ENCODE data around the gene PDSS2. TPM values are rescaled to one million over a fixed set of nuclear protein-coding genes. Genes with fewer than 3 reads are reported as not detected.
A peak's percentile ranks its signal among the peaks of the same experiment; 100 is the strongest.

The PDSS2 gene, protein sequence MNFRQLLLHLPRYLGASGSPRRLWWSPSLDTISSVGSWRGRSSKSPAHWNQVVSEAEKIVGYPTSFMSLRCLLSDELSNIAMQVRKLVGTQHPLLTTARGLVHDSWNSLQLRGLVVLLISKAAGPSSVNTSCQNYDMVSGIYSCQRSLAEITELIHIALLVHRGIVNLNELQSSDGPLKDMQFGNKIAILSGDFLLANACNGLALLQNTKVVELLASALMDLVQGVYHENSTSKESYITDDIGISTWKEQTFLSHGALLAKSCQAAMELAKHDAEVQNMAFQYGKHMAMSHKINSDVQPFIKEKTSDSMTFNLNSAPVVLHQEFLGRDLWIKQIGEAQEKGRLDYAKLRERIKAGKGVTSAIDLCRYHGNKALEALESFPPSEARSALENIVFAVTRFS
- total RNA-seq = 14.6 and 19.3 TPM in 2 replicates

DNA sequence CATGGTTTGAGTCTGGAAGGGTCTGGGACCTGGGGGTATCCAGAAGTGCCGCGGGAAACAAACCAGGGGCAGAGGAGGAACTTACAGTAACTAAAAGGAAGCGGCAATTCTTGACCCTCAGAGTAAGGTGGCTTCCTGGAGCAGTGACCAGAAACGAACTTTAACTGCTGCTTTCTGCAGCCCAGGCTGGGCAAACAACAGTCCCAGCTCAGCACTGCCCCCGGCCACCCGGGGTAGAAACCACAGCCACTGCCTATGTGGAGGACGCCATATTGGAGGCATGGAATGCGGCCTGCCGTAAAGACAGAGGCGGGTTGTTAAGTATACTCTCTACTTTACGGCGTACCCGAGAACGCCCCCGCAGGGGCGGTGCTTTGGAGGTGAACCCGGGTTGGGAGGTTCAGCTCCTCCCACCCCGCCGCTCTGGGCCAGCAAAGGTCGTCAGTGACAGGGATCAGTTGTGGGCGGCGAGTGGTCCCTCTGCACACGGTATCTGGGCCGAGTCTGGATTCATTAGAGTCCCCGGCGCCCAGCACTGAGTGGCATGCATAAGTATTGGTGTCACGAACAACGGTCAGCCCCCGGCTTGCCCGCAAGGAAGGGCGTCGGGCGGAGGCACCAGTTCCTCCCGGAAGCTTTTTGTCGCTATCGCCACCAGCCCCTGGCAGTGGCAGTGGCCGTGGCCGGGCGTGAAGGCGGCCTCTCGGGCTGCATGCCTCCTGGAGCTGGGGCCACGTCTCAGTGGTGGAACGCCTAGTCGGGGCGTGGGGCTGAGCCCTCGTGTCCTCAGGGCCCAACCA, at the start of gene PDSS2:
Gene PDSS2 (minus strand): TSS at position 282 of the 800 bp plus-strand sequence. CDS start 279 bp downstream, at position 3.
- H3K36me3 Mint-ChIP-seq (ENCODE audit: low read depth) = peaks cover 15% of the 10 kb centered on the region
- DNase-seq (peak; percentile 95), ATAC-seq (ENCODE audit: low read depth) (peak; percentile 96)
- H3K9me3 Mint-ChIP-seq = no peaks in the 10 kb centered on the region
- ChIA-PET POLR2A (interaction anchor here (0.6 to 2.4 kb wide), 42 partner anchors 8 to 1635 kb away, joined by 3 to 61 read pairs (median 4); partner anchors contain the start of genes AFG1L, ATG5, BEND3 and CEP57L1), CTCF (interaction anchor here (0.6 to 2.1 kb wide), 12 partner anchors 10 to 344 kb away, joined by 3 to 18 read pairs (median 5); partner anchors contain the start of gene BEND3)
- intact Hi-C loops (cut with micrococcal nuclease) = loop anchor here (1.0 to 10.0 kb wide), 12 partner anchors 29 to 802 kb away; partner anchors contain the start of genes MTRES1, OSTM1, SCML4 and SEC63
- no peak for TF ChIP-seq CTCF (IDR thresholded peaks at IDR 0.05)
- H3K27ac Mint-ChIP-seq = peak within 1 kb of the TSS; percentile 90
- H3K4me1 Mint-ChIP-seq = peaks cover 16% of the 10 kb centered on the region
- H3K27me3 Mint-ChIP-seq = no peaks in the 10 kb centered on the region
- peak within 1 kb of the TSS; percentile 95 for H3K4me3 Mint-ChIP-seq

- Mint-ChIP-seq H3K4me1 (no peaks in the 10 kb centered on the region), H3K9me3 (no peaks in the 10 kb centered on the region), H3K4me3 (no peak overlapping the region), H3K36me3 (ENCODE audit: low read depth) (no peaks in the 10 kb centered on the region), H3K27me3 (peaks cover 12% of the 10 kb centered on the region), H3K27ac (no peak overlapping the region)
- intact Hi-C loops (cut with micrococcal nuclease) = no loop called here
- ATAC-seq (ENCODE audit: low read depth) (no peak), DNase-seq (no peak)
- no peak for TF ChIP-seq CTCF (IDR thresholded peaks at IDR 0.05)
- CTCF ChIA-PET = no interaction called here
- POLR2A ChIA-PET = no interaction called here
Observed at GRCh38 chr6:107506145-107506544, 46.8 kb upstream of the PDSS2 start.

GRCh38 chr6:107504270-107505026, 45.1 kb upstream of the PDSS2 start:
- Mint-ChIP-seq H3K27ac (no peak overlapping the region), H3K4me3 (no peak overlapping the region), H3K4me1 (no peaks in the 10 kb centered on the region), H3K36me3 (ENCODE audit: low read depth) (no peaks in the 10 kb centered on the region), H3K9me3 (no peaks in the 10 kb centered on the region), H3K27me3 (peaks cover 12% of the 10 kb centered on the region)
- ChIA-PET CTCF (interaction anchor here (0.8 kb wide), 1 partner anchor 15 kb away, joined by 3 read pairs; no protein-coding TSS in a partner anchor), POLR2A (no interaction called here)
- DNase-seq (no peak), ATAC-seq (ENCODE audit: low read depth) (no peak)
- TF ChIP-seq CTCF (IDR thresholded peaks at IDR 0.05) = no peak
- intact Hi-C loops (cut with micrococcal nuclease) = no loop called here

- Mint-ChIP-seq H3K36me3 (ENCODE audit: low read depth) (no peaks in the 10 kb centered on the region), H3K27ac (no peak overlapping the region), H3K4me1 (no peaks in the 10 kb centered on the region), H3K9me3 (no peaks in the 10 kb centered on the region), H3K4me3 (no peak overlapping the region), H3K27me3 (peaks cover 6% of the 10 kb centered on the region)
- TF ChIP-seq CTCF (IDR thresholded peaks at IDR 0.05) = no peak
- DNase-seq (no peak), ATAC-seq (ENCODE audit: low read depth) (no peak)
- intact Hi-C loops (cut with micrococcal nuclease) = loop anchor here (2.0 kb wide), 1 partner anchor 54 kb away; no protein-coding TSS in a partner anchor
- ChIA-PET POLR2A (interaction anchor here (1.8 kb wide), 1 partner anchor 37 kb away, joined by 4 read pairs; no protein-coding TSS in a partner anchor), CTCF (no interaction called here)
Observed at GRCh38 chr6:107496892-107497684, 37.7 kb upstream of the PDSS2 start.

All from activated B cell treated with CpG ODN at 0.5 μM for 24 hours (primary cell).